ENCODE measurements around the gene MAMDC4.
"Not testable (repeated sequence)": the region's sequence is repeated elsewhere in the genome, so short reads cannot be mapped to it uniquely, and the experiment has no call there.

MAMDC4 gene

DNA sequence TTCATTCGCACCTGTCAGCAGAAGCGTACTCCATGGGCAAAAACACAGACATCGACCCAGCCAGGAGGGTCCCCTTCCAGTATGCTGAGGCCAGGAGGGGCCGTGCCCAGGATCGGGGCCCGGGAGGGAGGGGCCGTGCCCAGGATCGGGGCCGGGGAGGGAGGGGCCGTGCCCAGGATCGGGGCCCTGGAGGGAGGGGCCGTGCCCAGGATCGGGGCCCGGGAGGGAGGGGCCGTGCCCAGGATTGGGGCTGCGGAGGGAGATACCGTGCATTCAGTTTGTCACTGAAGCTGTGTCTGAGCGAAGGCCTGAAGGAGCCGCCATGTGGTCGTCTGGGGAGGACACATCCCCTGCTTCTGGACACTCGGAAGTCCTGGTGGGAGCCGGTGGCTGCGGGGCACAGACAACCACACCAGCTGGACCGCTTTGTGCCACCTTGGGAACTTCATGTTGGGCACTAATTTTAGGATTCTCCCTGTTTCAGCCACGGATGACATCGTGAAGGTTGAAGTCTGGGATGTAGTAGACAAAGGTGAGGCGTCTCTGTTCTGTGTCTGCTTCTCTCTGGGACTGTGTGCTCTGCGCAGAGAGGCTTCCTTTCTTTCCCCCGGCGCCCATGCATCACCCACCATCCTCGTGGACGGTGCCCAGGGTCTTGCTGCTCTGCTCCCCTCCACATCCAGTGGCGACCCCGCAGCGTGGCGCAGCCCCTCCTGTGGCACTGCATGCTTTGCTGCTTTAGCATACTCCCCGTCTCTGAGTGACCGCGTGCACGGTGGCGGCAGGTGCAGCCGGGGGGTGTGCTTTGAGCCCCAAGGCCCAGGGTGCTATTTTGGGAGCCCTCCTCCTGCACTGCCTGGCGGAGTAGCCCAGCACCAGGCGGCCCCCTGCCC lies 26.6 kb upstream of the MAMDC4 start:
- DNase-seq: no peak

GRCh38 chr9:136826188-136826541 lies 26.0 kb upstream of the MAMDC4 start:
- no peak for DNase-seq

DNA sequence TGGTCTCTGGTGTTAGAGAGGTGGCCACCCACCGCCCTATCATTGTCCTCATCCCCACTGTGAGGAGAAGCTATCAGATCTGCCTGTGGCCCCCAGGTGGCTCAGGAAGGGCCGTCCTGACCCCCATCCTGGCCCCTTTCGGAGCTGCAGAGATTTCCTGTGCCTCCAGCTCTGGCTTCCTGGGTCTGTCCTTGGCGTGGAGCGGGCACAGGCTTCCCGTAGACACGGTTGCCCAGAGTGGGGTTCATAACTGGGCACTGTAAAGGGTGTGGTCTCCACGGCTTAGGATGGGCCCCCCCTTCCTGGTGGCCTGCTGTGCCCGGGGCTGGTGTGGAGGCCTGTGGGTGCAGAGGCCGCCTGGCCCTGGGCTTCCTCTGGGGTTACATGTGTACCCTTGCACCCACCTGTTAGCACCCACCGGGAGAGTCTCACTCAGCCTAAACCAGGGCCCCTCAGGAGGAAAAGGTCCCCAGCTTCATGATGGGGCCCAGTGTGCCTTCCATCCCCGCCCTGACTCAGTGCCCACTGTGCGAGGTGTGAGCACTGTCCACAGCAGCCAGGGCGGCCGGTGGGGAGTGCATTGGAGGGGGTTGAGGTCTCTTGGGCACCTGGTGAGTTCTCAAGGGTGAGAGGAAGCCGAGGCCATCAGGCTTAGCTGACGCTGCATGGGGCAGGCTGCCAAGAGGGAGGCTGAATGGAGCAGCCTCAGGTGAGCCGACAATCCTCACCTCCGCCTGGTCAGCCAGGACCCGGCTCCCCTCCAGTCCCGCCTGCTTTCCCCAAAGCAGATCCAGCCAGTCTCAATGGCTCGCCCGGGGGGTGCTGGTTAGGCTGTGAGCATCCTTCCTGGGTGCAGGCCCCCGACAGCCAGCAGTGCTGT lies 25.2 kb upstream of the MAMDC4 start:
- DNase-seq: no peak

DNA sequence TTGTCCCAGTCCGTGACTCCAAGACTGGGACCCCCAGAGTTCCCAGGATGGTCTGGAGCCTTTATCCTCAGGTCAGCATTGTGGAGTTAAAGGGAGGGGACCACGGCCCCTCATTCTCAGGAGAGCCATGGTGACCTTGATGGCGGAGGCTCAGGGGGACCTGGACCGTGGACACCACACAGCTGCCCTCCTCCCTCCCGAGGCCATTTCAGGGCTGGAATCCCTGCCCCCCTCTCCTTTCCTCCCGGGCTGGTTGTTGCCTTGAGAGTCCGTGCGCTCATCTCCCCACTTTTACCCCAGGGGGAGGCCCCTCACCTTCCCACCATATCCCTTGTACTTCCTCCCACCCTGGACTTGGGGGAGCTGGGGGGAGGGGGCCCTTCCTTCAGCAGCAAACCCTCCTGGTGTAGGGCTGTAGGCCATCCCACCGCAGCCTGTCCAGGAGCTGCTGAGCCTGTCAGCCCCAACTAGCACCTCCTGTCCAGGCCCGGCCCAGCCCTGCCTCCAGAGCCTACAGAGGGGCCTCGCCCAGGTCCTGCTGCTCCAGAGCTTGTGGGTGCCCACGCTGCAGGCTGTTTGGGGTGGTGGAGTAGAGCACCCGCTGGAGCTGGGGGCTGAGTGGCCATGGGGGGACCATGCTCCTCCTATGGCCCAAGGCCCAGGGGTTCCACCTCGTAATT lies 24.2 kb upstream of the MAMDC4 start:
- DNase-seq: no peak

DNA sequence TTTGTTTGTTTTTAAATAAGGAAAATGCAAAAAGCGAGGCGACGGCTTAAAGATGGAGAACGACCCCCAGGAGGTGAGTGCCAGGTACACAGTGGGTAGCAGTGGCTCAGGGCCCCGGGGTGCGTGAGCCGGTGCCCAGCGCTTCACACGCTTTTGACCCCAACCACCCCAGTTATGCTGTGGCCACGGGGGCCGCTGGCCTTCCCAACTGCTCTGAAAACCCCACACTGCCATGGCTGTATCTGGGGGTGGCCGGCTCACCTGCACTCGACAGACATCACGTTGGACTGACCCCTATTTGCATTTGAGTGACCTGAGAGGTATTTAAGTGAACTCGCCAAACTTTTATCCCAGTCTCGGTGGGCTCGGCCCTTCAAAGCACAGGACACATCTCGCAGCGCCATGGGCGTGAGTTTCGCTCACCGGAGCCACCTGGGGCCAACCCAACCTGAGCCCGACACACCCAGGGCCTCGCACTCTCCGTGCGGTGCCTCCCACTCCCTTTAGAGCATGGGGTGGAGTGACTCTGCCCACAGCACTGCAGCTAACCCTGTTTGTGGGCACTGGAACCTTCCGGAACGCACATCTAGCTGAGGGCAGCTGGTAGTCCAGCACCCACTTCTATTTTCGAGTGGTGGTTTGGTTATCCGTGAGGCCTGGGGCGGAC lies 23.5 kb upstream of the MAMDC4 start:
- DNase-seq: no peak

GRCh38 chr9:136829412-136829811 lies 22.7 kb upstream of the MAMDC4 start:
- no peak for DNase-seq

GRCh38 chr9:136829981-136830885 lies 21.9 kb upstream of the MAMDC4 start:
- DNase-seq: no peak

DNA sequence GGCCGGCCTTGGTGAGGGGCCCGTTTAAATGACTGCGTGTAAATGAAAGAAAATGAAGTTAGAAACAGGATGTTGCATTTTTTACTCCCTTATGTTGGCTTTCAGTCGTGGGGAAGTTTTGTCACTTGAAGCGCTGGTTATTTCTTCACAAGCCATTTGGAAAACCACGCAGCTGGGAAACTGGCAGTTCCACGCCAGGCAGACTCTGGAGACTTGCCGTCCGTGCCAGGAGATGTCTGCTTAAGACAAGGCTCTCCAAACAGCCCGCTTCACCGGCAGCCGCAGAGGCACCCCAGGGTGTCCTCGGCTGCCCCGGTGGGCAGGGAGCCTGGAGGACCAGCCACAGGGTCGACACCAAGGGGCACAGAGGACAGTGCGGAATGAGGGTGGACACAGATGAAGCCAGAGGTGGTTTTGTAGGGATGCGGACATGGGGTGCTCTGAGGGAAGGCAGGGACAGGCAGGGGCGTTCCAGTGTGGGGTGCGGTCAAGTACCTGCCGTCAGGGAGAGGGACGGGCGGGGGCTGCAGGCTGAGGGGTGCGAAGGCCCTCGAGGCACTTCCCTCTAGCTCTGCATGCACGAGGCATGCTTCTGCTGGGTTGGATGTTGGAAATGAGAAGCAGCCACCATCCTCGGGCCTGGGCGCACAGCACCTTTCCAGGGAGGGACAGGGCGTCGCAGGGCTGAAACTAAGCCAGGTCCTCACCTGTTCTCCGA lies 21.0 kb upstream of the MAMDC4 start:
- no peak for DNase-seq

DNA sequence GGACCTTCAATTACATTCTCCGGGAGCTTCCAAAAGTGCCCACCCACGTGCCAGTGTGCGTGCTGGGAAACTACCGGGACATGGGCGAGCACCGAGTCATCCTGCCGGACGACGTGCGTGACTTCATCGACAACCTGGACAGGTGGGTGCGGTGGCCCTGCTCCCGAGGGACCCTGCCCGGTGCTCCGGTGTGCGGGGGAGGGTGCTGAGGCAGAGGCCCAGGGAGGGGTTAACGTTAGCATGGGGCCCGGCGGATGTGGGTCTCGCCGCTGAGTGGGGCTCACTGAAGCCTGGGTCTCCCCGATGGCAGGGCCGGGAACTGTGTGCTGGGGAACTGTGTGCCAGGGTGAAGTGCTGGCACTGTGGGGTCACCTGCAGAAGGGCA lies 20.4 kb upstream of the MAMDC4 start:
- no peak for DNase-seq

- no peak for DNase-seq
Observed at GRCh38 chr9:136832581-136832980, 19.6 kb upstream of the MAMDC4 start.

- DNase-seq: not testable (repeated sequence)
Observed at GRCh38 chr9:136833381-136834048, 18.6 kb upstream of the MAMDC4 start.

GRCh38 chr9:136835162-136835931 lies 16.8 kb upstream of the MAMDC4 start:
- DNase-seq: no peak

DNA sequence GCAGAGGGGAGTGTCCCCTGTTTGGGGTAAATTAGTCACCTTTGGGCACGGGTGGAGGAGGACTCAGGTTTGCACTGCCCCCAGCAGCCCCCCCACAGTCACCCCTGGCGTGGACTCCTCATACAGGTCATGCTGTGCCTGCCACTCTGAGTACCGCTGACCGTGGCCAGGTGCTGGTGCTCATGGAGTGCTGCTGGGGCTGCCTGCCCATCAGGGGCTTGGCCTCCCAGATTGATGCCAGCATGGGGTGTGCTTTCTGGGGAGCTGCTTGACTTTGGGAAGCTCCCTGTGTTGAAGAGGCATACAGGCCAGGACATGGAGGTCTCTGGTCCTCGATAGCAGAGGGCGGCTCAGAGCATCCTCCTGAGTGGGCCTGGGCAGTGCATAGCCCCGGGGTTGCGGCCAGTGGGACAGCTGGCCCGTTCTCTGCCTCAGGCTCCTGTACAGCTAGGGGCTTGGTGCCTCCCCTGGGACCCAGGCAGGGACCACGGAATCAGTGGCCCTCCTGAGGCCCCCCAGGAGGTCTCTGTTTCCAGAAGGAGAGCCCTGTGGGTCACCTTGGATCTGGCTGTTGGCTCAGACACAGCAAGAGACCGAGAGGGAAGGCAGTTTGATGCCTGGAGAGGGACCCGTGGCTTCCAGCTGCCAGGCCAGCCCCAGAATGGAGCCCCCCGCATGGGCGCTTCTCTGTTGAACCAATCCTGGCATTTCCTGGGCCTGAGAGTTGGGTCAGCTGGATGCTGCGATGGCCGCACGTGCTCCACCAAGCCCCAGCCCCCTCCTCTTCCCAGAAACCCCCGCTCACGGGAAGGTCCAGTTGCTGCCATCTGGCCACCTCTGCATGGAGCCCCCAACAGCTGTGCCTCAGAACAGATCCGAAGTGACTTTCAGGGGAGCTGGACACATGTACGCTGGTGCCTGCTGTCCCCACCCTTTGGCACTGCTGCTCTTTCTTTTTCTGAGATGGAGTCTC lies 15.9 kb upstream of the MAMDC4 start:
- DNase-seq: no peak

DNA sequence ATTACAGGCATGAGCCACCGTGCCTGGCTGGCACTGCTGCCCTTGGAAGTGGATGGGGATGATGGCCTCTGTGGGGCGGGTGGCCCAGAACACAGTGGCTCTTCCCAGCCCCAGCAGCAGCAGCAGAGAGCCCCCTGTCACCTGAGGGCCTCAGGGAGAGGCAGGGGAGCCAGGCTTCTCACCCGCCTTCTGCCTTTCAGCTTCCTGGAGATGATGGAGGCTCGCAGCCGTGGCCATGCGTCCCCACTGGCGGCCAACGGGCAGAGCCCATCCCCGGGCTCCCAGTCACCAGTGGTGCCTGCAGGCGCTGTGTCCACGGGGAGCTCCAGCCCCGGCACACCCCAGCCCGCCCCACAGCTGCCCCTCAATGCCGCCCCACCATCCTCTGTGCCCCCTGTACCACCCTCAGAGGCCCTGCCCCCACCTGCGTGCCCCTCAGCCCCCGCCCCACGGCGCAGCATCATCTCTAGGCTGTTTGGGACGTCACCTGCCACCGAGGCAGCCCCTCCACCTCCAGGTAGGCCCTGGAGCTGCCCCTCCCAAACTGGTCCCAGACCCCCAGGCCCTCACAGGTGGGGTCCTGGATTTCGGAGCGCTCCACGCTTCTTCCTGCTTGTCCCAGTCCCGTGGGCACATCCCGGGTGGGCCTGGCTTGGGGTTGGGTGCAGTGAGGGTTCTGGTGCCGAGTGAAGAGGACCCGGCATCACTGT lies 14.8 kb upstream of the MAMDC4 start:
- no peak for DNase-seq

- not testable (repeated sequence) for DNase-seq
Observed at GRCh38 chr9:136837856-136838277, 14.3 kb upstream of the MAMDC4 start.

- no peak for DNase-seq
Observed at GRCh38 chr9:136838314-136839228, 13.6 kb upstream of the MAMDC4 start.
